Measurements from ENCODE around the gene PSMD12. TPM values are rescaled to one million over a fixed set of nuclear protein-coding genes. Genes with fewer than 3 reads are reported as not detected.
A peak's percentile ranks its signal among the peaks of the same experiment; 100 is the strongest.

Gene PSMD12
- total RNA-seq, 1 donor: 35.2 TPM

- peak; percentile 20 for DNase-seq (ENCODE audit: low read depth)
- no peak overlapping the region for H3K4me3 ChIP-seq (ENCODE audit: low read depth, low read length)
- no peak for TF ChIP-seq CTCF (IDR thresholded peaks at IDR 0.05; ENCODE audit: insufficient read depth, low read length)
These were observed 75.6 kb downstream of the PSMD12 start for GRCh38 chr17:67290711-67291291.

GRCh38 chr17:67290244-67290643, 76.1 kb downstream of the PSMD12 start:
- TF ChIP-seq CTCF (IDR thresholded peaks at IDR 0.05; ENCODE audit: insufficient read depth, low read length): no peak
- H3K4me3 ChIP-seq (ENCODE audit: low read depth, low read length): no peak overlapping the region
- no peak for DNase-seq (ENCODE audit: low read depth)

- no peak for TF ChIP-seq CTCF (IDR thresholded peaks at IDR 0.05; ENCODE audit: insufficient read depth, low read length)
- H3K4me3 ChIP-seq (ENCODE audit: low read depth, low read length): peak overlapping the region; percentile 7
- peak; percentile 96 for DNase-seq (ENCODE audit: low read depth)
These were observed 77.0 kb downstream of the PSMD12 start for GRCh38 chr17:67289181-67289876.

Small RNA genes within 50 kb of the gene (small RNA-seq; reads per million reads assigned to genes)
- not detected for gene RF00019

Other genes starting within 250 kb of the PSMD12 start
- 46.5 and 97.0 TPM in 2 replicates for gene HELZ, start 121.4 kb downstream of the PSMD12 start, total RNA-seq (ENCODE audit: low replicate concordance)
- gene PITPNC1, start 10.7 kb upstream of the PSMD12 start, total RNA-seq (ENCODE audit: low replicate concordance): 2.5 and 25.7 TPM in 2 replicates